ENCODE measurements around the gene MYBBP1A. TPM values are rescaled to one million over a fixed set of nuclear protein-coding genes. Genes with fewer than 3 reads are reported as not detected.
A peak's percentile ranks its signal among the peaks of the same experiment; 100 is the strongest.

The MYBBP1A gene
- total and polyA plus RNA-seq, 9 of the 15 experiments (the other 6 are each of a cell fraction or from before 2014, with no cell fraction given), result 2.0 to 114 (median 47.2) TPM

- intact Hi-C loops (cut with micrococcal nuclease) (no loop called here), in situ Hi-C loops (cut with MboI) (no loop called here)
- Histone ChIP-seq H3K4me3 (no peak overlapping the region), H3K4me2 (ENCODE audit: insufficient read depth, low read length) (no peak overlapping the region), H3K27ac (ENCODE audit: extremely low read depth, low read depth, low read length) (no peak overlapping the region), H3K27me3 (ENCODE audit: control insufficient read depth in 2 of 2, insufficient read depth in 2 of 2, low read length in 2 of 2) (peaks cover 0 to 69% of the 10 kb centered on the region in 2 experiments; a peak in 2 of 5 replicates), H3K9me3 (replicated peaks; ENCODE audit: control insufficient read depth, insufficient read depth, low read depth, low read length) (no peaks in the 10 kb centered on the region), H3K79me2 (ENCODE audit: control insufficient read depth, insufficient read depth, low read length) (no peaks in the 10 kb centered on the region), H3K9me1 (ENCODE audit: control insufficient read depth, insufficient read depth, low read length) (no peaks in the 10 kb centered on the region), H3K9ac (ENCODE audit: insufficient read depth in 1 of 2, low read depth in 2 of 2, low read length in 2 of 2) (0 out of 4 replicates have a peak overlapping the region, but pooled peaks of 1 of the 2 experiments have one; percentile 52), H3K4me1 (replicated peaks in 1 of 2; ENCODE audit: control insufficient read depth in 2 of 2, insufficient read depth in 2 of 2, low read length in 2 of 2) (peaks cover 5 to 18% of the 10 kb centered on the region in 2 experiments; a peak in 4 of 5 replicates), H2AFZ (ENCODE audit: low read depth, low read length) (no peak overlapping the region), H4K20me1 (replicated peaks; ENCODE audit: control insufficient read depth, insufficient read depth, low read length) (peaks cover 5% of the 10 kb centered on the region; the same call in 1 of the 2 replicates), H3K36me3 (ENCODE audit: control insufficient read depth, insufficient read depth, low read length) (no peaks in the 10 kb centered on the region)
- BruUV-seq (replicated peaks), result no TSS peak
- 50% methylated on average over 8 of the region's 8 CpGs for WGBS (ENCODE audit: insufficient coverage, low coverage, missing lambda C conversion rate)
- no peak for ATAC-seq
- POLR2A ChIA-PET, result interaction anchor here (1.3 kb wide), 1 partner anchor 9 kb away, joined by 3 read pairs; no protein-coding TSS in a partner anchor
- no peak for DNase-seq (ENCODE audit: extremely low read depth in 1 of 4, low spot score in 3 of 4)
- no peak for FAIRE-seq
- CTCF ChIA-PET (ENCODE audit: low intra/inter-chr PET ratio), result no interaction called here
- TF ChIP-seq TSC22D4 (tag; IDR thresholded peaks at IDR 0.05), result no peak
- TF ChIP-seq ARID4B (CRISPR knock-in tag; IDR thresholded peaks at IDR 0.05), result no peak
- TF ChIP-seq ZFP30 (CRISPR knock-in tag; IDR thresholded peaks at IDR 0.05; ENCODE audit: borderline replicate concordance), result no peak
- TF ChIP-seq ZSCAN32 (CRISPR knock-in tag; IDR thresholded peaks at IDR 0.05), result no peak
- no peak for TF ChIP-seq CBX5 (IDR thresholded peaks at IDR 0.05; ENCODE audit: borderline replicate concordance, low read depth)
- TF ChIP-seq HDGF (IDR thresholded peaks at IDR 0.05), result no peak
- TF ChIP-seq NCOA4 (IDR thresholded peaks at IDR 0.05; ENCODE audit: partially characterized antibody), result no peak
- TF ChIP-seq, protein P1, sequence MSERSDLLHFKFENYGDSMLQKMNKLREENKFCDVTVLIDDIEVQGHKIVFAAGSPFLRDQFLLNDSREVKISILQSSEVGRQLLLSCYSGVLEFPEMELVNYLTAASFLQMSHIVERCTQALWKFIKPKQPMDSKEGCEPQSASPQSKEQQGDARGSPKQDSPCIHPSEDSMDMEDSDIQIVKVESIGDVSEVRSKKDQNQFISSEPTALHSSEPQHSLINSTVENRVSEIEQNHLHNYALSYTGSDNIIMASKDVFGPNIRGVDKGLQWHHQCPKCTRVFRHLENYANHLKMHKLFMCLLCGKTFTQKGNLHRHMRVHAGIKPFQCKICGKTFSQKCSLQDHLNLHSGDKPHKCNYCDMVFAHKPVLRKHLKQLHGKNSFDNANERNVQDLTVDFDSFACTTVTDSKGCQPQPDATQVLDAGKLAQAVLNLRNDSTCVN (CRISPR knock-in tag; IDR thresholded peaks at IDR 0.05), result no peak
- no peak for TF ChIP-seq TGIF2 (CRISPR knock-in tag; IDR thresholded peaks at IDR 0.05)
- no peak for TF ChIP-seq ZBTB11 (CRISPR knock-in tag; IDR thresholded peaks at IDR 0.05)
- TF ChIP-seq, protein P2, sequence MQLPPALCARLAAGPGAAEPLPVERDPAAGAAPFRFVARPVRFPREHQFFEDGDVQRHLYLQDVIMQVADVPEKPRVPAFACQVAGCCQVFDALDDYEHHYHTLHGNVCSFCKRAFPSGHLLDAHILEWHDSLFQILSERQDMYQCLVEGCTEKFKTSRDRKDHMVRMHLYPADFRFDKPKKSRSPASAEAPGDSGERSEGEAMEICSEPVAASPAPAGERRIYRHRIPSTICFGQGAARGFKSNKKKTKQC (CRISPR knock-in tag; IDR thresholded peaks at IDR 0.05), result no peak
- TF ChIP-seq RAD51 (IDR thresholded peaks at IDR 0.05; ENCODE audit: borderline replicate concordance, low read depth), result no peak
- no peak for TF ChIP-seq ADNP (tag; IDR thresholded peaks at IDR 0.05)
Measured at GRCh38 chr17:4506892-4507291, 48.3 kb downstream of the MYBBP1A start.

Measured in K562 (cell line).